NCI-H510A treated with DMSO at 0.1 percent for 48 hours (cell line): ENCODE measurements around the gene TMEM198.

Experiments
- DNase-seq: peaks from one replicate; lab custom pipeline; 2025; lab: John Stamatoyannopoulos, UW

The TMEM198 gene

GRCh38 chr2:219526320-219527075 lies 17.3 kb upstream of the TMEM198 start:
- no peak for DNase-seq

GRCh38 chr2:219527076-219527394 lies 16.8 kb upstream of the TMEM198 start:
- DNase-seq = peak; percentile 30

DNA sequence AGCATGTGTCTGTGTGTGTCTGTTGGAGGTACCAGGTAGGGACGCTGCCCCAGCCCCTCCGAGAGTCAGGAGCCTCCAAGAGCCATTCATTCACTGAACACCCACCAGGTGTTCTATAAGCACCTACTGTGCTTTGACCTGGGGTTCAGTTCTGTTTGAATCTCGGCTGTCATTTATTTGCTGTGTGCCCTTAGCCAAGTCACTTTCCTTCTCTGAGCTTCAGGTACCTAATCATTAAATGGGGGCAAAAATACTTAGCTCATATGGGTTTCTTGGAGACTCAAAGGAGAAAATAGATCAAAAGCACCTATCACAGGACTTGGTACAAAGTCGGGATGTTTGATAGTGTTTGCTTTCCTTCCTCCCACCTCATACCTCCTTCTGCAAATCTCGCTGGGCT lies 16.4 kb upstream of the TMEM198 start:
- DNase-seq = no peak

- DNase-seq = peak; percentile 93
These were observed 13.5 kb upstream of the TMEM198 start for GRCh38 chr2:219530048-219530963.

DNA sequence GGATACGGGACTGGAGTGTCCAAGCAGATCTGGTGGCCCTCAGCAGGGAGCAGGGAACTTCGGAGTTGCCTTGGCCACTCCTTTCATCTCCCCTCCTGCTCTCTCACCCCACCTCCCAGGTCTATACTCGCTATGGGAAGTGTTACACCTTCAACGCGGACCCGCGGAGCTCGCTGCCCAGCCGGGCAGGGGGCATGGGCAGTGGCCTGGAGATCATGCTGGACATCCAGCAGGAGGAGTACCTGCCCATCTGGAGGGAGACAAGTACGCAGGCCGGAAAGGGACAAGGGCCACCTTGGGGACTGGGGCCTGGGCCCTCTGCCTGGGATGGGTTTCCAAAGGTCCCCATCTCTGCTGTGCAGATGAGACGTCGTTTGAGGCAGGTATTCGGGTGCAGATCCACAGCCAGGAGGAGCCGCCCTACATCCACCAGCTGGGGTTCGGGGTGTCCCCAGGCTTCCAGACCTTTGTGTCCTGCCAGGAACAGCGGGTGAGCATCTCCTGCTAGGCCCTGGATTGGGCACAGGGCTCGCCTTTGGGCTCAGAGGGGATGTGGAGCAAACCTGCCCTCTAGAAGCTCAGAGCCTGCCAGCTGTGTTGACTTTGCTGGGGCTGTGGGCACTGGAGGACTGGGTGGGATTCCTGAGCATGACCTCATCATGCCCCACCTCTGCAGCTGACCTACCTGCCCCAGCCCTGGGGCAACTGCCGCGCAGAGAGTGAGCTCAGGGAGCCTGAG lies 12.0 kb upstream of the TMEM198 start:
- DNase-seq = peak; percentile 21

- DNase-seq = no peak
These were observed 11.5 kb upstream of the TMEM198 start for GRCh38 chr2:219532378-219532649.

GRCh38 chr2:219533930-219534661 lies 9.7 kb upstream of the TMEM198 start:
- no peak for DNase-seq

- no peak for DNase-seq
These were observed 7.4 kb upstream of the TMEM198 start for GRCh38 chr2:219536425-219536824.

DNA sequence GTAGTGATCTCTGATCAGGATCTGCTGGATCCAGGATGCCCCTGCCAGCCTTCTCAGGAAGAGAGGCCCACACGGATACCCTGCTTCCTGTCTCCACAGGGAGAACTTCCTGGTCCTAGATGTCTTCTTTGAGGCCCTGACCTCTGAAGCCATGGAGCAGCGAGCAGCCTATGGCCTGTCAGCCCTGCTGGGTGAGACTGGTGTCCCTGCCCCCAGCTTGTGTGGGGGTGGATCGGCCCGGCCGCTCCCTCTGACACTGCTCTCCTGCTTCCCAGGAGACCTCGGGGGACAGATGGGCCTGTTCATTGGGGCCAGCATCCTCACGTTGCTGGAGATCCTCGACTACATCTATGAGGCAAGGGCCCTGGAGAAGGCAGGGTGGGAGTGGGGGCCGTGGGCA lies 6.9 kb upstream of the TMEM198 start:
- no peak for DNase-seq

- no peak for DNase-seq
These were observed 6.0 kb upstream of the TMEM198 start for GRCh38 chr2:219537657-219538488.

- DNase-seq = no peak
These were observed 5.3 kb upstream of the TMEM198 start for GRCh38 chr2:219538504-219538951.

GRCh38 chr2:219538956-219539788 lies 4.7 kb upstream of the TMEM198 start:
- DNase-seq = no peak

GRCh38 chr2:219539926-219540678 lies 3.7 kb upstream of the TMEM198 start:
- no peak for DNase-seq

- DNase-seq = no peak
These were observed 2.9 kb upstream of the TMEM198 start for GRCh38 chr2:219540784-219541504.

- DNase-seq = peak; percentile 66
These were observed 2.1 kb upstream of the TMEM198 start for GRCh38 chr2:219541611-219542180.

DNA sequence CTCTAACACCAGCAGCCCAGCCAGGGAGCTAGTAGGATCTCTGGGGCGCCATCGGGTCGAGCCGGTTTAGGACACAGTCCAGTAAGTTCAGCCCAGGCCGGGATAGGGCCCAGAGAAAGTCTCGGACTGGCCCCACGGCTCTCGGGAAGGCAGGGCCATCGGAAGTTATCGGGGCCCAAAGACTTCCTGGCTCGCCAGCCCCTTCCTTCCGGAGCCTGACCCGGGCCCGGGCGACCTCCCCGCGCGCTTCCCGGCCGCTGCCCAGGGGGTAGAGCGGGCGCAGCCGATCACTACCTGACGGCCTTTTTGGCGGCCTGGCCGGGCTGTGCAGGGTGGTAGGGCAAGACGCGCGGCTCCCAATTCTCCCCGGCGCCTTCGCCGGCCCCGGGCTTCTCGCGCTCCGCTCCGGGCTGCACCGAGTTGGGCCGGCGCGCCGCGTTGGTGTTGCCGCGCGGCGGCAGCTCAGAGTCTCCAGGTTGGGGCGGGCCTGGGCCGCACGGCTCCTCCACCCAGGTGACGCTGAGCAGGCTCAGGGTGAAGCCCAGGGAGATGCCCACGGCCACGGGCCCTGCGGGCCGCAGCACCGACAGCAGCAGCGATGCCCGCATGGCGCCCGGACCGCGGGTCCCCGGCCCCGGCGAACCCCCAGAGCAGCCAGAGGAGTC lies 765 bp upstream of the TMEM198 start:
- DNase-seq = no peak

DNA sequence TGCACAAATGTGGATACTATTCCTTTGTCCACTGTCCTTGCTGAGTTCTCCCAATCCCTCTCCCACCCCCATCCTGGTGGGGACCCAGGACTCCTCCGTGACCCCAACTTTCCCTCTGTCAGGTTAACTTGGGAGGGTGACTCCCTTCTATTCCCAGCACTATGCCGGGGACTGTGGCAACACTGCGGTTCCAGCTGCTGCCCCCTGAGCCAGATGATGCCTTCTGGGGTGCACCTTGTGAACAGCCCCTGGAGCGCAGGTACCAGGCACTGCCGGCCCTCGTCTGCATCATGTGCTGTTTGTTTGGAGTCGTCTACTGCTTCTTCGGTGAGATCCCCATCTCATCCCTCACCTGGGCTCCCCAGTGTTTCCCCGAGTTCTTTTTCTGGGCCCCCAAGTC lies 739 bp downstream of the TMEM198 start:
- no peak for DNase-seq
